Thyroid gland (tissue), 4 donors: Measurements from ENCODE around the gene GID8. TPM values are rescaled to one million over a fixed set of nuclear protein-coding genes. Genes with fewer than 3 reads are reported as not detected.

Experiments
- DNase-seq, 2 donors: peaks; one replicate each; pipeline ENCODE4 v3.0.0-alpha.2; 2019
- H3K27ac ChIP-seq, 3 donors: fragments of 200-600 bp; sonication (generic); 1 replicate in 2 of 3; 2 replicates in 1 of 3; pipeline ENCODE4 v1.5.1; 2016 to 2019; ENCODE audit warnings: mild to moderate bottlenecking in 1 of 3, moderate library complexity in 1 of 3
- H3K27me3 ChIP-seq: fragments of 200-600 bp; sonication (generic); one replicate; pipeline ENCODE4 v1.5.1; 2019
- H3K36me3 ChIP-seq, 2 donors: fragments of 200-600 bp; sonication (generic); one replicate each; pipeline ENCODE4 v1.5.1; 2016 to 2019
- H3K4me1 ChIP-seq, 2 donors: fragments of 200-600 bp; sonication (generic); one replicate each; pipeline ENCODE4 v1.5.1; 2017 to 2019
- H3K4me3 ChIP-seq, 3 donors: fragments of 200-600 bp; sonication (generic); replicated peaks in 1 of 3; 1 replicate in 2 of 3; 2 replicates in 1 of 3; pipeline ENCODE4 v1.5.1; 2016; ENCODE audit warnings: mild to moderate bottlenecking in 1 of 3
- H3K9me3 ChIP-seq: fragments of 200-600 bp; sonication (generic); one replicate; pipeline ENCODE4 v1.5.1; 2017
- POLR2A ChIP-seq, 2 donors: fragments of 450-650 bp; IDR thresholded peaks; one replicate each; pipeline ENCODE4 v1.6.1; 2017; ENCODE audit warnings: antibody characterized with exemption in 2 of 2, mild to moderate bottlenecking in 2 of 2, moderate library complexity in 1 of 2
- WGBS, 2 donors: methylation state at CpG; one replicate each; pipeline ENCODE4 v1.1.5; 2017; 5-methylcytosine and 5-hydroxymethylcytosine counted together
- intact Hi-C: fragments of 100-400 bp; cut with DNase I; formaldehyde crosslinking; loops from one replicate; pipeline ENCODE4 v1.15.1; 2023
- total RNA-seq, 4 donors: library from RNA; depleted of rRNA; stranded (reverse); fragments of >200 nt; gene quantifications; one replicate each; pipeline ENCODE4 v1.2.3, GENCODE V29; 2016
- TF ChIP-seq, protein P1 (sequence below), 6 experiments: fragments of 200-600 bp in 3 of 6; fragments of 450-650 bp in 3 of 6; sonication (generic) in 3 of 6; IDR thresholded peaks; one replicate each; pipeline ENCODE4 v1.5.1; 2016 to 2019; ENCODE audit warnings: antibody characterized with exemption in 6 of 6, mild to moderate bottlenecking in 2 of 6, inconsistent platforms in 1 of 6, moderate library complexity in 1 of 6

Gene GID8
- total RNA-seq, 4 donors from 2014 or later = 30.3 to 38.5 (median 34.5) TPM

DNA sequence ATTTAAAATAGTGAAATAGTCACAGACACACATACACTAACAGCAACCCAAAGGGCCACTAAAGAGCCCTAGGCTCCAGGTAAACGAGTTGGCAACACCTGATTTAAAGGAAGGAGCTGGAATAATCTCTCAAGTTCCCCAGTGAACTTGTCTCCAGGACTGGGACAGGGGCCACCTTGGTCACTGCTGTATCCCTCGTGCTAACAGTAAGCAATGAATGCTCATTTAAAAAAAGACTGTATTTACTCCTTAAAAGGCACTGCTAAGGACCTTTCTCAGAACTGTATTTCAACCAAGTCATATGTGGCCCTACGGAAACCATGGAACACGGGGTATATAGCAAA lies 12.9 kb upstream of the GID8 start:
- WGBS, 2 donors = 0% methylated on average over 4 of the region's 4 CpGs
- H3K4me1 ChIP-seq = peaks cover 63 to 74% of the 10 kb centered on the region in 2 donors
- H3K36me3 ChIP-seq = no peaks in the 10 kb centered on the region
- intact Hi-C loops = no loop called here
- H3K9me3 ChIP-seq = no peaks in the 10 kb centered on the region
- H3K27ac ChIP-seq = peak overlapping the region; percentile 91 to 95 (median 94)
- DNase-seq = no peak
- TF ChIP-seq, protein P1, sequence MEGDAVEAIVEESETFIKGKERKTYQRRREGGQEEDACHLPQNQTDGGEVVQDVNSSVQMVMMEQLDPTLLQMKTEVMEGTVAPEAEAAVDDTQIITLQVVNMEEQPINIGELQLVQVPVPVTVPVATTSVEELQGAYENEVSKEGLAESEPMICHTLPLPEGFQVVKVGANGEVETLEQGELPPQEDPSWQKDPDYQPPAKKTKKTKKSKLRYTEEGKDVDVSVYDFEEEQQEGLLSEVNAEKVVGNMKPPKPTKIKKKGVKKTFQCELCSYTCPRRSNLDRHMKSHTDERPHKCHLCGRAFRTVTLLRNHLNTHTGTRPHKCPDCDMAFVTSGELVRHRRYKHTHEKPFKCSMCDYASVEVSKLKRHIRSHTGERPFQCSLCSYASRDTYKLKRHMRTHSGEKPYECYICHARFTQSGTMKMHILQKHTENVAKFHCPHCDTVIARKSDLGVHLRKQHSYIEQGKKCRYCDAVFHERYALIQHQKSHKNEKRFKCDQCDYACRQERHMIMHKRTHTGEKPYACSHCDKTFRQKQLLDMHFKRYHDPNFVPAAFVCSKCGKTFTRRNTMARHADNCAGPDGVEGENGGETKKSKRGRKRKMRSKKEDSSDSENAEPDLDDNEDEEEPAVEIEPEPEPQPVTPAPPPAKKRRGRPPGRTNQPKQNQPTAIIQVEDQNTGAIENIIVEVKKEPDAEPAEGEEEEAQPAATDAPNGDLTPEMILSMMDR (IDR thresholded peaks at IDR 0.05) = no peak
- TF ChIP-seq POLR2A (IDR thresholded peaks at IDR 0.05) = no peak
- H3K27me3 ChIP-seq = no peaks in the 10 kb centered on the region
- H3K4me3 ChIP-seq = peak overlapping the region in 2 of 3 donors; percentile 86 to 95

DNA sequence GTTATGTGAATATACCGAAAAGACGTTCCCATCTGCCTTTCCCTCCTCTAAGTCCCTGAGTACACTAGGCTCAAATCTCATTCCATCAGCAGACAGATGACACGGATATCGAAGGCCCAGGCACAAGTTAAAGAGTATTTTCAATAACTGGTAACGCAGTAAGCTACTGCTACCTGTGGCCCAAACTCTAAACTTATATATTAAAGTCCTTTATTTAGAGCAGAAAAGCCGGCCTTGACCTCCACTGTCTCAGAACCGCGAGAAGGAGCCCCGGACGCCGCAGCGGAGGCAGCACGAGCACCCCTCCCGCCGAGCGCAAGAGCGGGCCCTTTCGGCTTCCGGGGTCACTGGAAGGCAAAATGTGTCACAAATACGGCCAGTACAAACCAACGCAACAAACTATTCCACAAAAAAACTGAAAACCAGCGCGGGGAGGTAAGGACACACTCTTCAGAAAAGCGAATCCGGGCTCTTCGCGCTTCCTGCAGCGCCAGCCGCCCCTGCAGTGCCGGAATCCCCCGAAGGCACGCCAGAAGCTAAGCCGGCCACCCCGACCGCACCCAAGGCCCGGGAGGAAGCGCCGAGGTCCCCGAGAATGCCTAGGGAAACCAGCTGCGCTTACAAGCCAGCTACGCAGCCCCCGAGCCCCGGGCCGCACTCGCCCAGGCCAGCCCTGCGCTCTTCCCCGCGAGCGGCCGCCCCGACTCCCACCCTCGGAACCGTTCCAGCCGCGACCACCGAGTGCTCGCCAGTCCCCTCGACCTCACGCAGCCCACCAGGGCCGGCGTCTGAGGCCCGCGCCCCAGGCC lies 12.3 kb upstream of the GID8 start:
- Histone ChIP-seq H3K4me1 (peaks cover 58 to 68% of the 10 kb centered on the region in 2 donors), H3K27ac (peak overlapping the region; percentile 91 to 95 (median 94)), H3K36me3 (no peaks in the 10 kb centered on the region), H3K27me3 (no peaks in the 10 kb centered on the region), H3K4me3 (peak overlapping the region; percentile 77 to 95 (median 86)), H3K9me3 (no peaks in the 10 kb centered on the region)
- TF ChIP-seq POLR2A (IDR thresholded peaks at IDR 0.05) = no peak
- TF ChIP-seq, protein P1 (IDR thresholded peaks at IDR 0.05) = no peak
- WGBS, 2 donors = 0% methylated on average over 20 to 46 of the region's 63 CpGs
- intact Hi-C loops = no loop called here
- peak; percentile 29 to 42 for DNase-seq

DNA sequence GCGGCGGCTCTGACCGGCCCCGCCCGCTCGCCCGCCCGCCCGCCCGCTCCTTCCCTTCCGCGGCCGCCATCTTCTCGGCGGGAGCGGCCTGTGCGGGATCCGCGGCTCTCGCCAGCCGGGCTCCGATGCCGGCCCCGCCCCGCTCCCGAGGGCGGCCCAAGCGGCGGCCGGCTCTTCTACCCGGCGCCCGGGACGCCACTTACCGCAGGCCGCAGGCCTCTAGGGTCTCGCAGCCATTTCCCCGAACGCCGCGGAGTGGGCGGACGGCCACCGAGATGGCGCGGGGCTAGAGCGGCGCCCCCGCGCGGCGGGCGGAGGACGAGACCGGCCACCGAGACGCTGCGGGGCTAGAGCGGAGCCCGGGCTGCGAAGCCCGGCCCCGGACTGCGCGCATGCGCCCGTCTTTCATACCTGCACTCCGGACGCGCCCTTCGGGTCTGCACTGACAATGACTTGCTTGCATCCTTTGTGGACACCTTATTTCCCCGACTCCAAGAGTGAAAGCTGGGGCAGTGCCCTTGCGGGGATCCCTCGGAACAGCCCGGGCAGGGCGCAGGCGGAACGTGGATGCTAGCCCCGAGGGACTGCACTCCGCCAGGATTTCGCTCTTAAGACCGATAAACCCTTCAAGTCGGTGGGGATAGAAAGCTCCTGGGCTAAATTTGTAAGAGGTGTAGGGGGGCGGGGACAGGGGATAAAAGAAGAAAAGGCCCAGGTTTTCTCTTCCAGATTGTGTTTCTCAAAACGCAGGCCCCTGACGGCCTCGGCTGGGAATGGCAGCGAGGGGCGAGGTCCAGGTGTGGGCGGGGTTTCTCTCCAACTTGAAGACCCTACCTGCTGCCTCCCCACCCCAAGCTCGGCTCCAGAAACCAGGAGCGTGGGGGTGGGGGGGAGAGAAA lies 11.5 kb upstream of the GID8 start, which contains the start of gene DIDO1:
DIDO1 (minus strand) TSS at position 277 of the 899 bp plus-strand sequence.
- H3K4me1 ChIP-seq = peaks cover 52 to 60% of the 10 kb centered on the region in 2 donors
- 3% methylated on average over 27 to 46 of the region's 92 CpGs for whole genome bisulfite sequencing, 2 donors

DNA sequence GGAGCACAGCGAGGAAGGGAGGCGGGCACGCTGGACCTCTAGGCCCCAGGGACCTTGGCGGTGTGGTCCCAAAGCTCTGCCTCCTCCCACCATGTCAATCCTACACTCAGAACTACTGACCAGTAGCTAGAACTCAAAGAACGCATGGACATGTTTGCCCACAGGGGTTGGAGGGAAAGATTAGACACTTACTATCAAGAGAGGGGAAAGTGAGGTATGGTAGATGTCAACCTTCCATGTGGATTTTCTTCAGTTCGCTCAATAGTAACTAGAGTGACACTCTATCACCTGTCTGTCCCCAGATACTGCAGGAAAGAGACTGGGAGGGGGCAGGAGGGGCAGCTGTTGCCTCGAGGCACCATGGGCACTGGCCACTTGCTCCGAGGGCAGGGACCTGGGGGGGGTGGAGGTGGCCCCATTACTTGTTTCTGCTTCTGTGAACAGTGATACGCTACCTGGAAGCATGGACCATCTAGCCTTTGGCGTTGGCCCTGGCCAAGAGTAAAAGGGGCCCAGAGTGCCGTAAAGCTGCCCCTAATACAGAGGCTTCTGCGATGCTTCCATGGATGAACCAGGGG lies 10.7 kb upstream of the GID8 start:
- peaks cover 47 to 54% of the 10 kb centered on the region in 2 donors for H3K4me1 ChIP-seq
- H3K9me3 ChIP-seq = no peaks in the 10 kb centered on the region
- TF ChIP-seq, protein P1 (IDR thresholded peaks at IDR 0.05) = no peak
- no peak for TF ChIP-seq POLR2A (IDR thresholded peaks at IDR 0.05)
- no peaks in the 10 kb centered on the region for H3K27me3 ChIP-seq
- peak overlapping the region in 2 of 3 donors; percentile 94 to 95 for H3K27ac ChIP-seq
- peak overlapping the region in 1 of 3 donors; percentile 95 for H3K4me3 ChIP-seq
- H3K36me3 ChIP-seq = no peaks in the 10 kb centered on the region
- 64 to 71% methylated on average over 12 of the region's 12 CpGs for WGBS, 2 donors
- intact Hi-C loops = no loop called here
- no peak for DNase-seq

More for the DNA sequence above, 11.5 kb upstream of the GID8 start, which contains the start of gene DIDO1:
- DNase-seq = peak; percentile 88 to 91
- no peaks in the 10 kb centered on the region for H3K27me3 ChIP-seq
- H3K4me3 ChIP-seq = peak within 1 kb of the TSS; percentile 77 to 95 (median 86)
- intact Hi-C loops = no loop called here
- TF ChIP-seq, protein P1 (IDR thresholded peaks at IDR 0.05) = peak; percentile 18 to 87 (median 71)
- TF ChIP-seq POLR2A (IDR thresholded peaks at IDR 0.05) = peak; percentile 42 to 72
- no peaks in the 10 kb centered on the region for H3K36me3 ChIP-seq
- H3K27ac ChIP-seq = peak within 1 kb of the TSS; percentile 91 to 95 (median 94)
- H3K9me3 ChIP-seq = no peaks in the 10 kb centered on the region
